Jurkat, Clone E6-1 (cell line): Measurements from ENCODE around the gene CAP1.

Experiments used
- DNase-seq: peaks from one replicate; pipeline ENCODE4 v3.0.0-alpha.2; 2011; ENCODE audit warnings: low read depth, low spot score
- H3K4me3 ChIP-seq: 2 replicates; pipeline ENCODE4 v1.5.1; 2011; ENCODE audit warnings: mild to moderate bottlenecking, low read length, control low read depth, moderate library complexity

CAP1 gene

GRCh38 chr1:40090652-40091355, 50.3 kb downstream of the CAP1 start:
- no peak overlapping the region for H3K4me3 ChIP-seq
- no peak for DNase-seq

- DNase-seq, result no peak
- H3K4me3 ChIP-seq, result no peak overlapping the region
These were observed 51.7 kb downstream of the CAP1 start for GRCh38 chr1:40092241-40092640.

GRCh38 chr1:40092706-40093639, 52.4 kb downstream of the CAP1 start:
- DNase-seq, result no peak
- H3K4me3 ChIP-seq, result no peak overlapping the region

GRCh38 chr1:40094466-40095110, 54.1 kb downstream of the CAP1 start:
- DNase-seq, result no peak
- H3K4me3 ChIP-seq, result no peak overlapping the region

- H3K4me3 ChIP-seq, result no peak overlapping the region
- no peak for DNase-seq
These were observed 55.3 kb downstream of the CAP1 start for GRCh38 chr1:40095806-40096205.

- no peak for DNase-seq
- H3K4me3 ChIP-seq, result peak overlapping the region; percentile 78
These were observed 56.1 kb downstream of the CAP1 start for GRCh38 chr1:40096646-40096976.

- peak; percentile 74 for DNase-seq
- H3K4me3 ChIP-seq, result peak within 1 kb of the TSS; percentile 78
These were observed 56.7 kb downstream of the CAP1 start, which contains the start of gene PPT1 for GRCh38 chr1:40096977-40097782. Gene PPT1 (minus strand): TSS chr1:40097252. CDS start chr1:40097238, 14 bp downstream.

- no peak for DNase-seq
These were observed 61.5 kb downstream of the CAP1 start for GRCh38 chr1:40102038-40102437.

GRCh38 chr1:40102896-40103295, 62.4 kb downstream of the CAP1 start:
- H3K4me3 ChIP-seq, result no peak overlapping the region
- no peak for DNase-seq

More at GRCh38 chr1:40102038-40102437, 61.5 kb downstream of the CAP1 start:
- H3K4me3 ChIP-seq, result no peak overlapping the region

GRCh38 chr1:40105028-40105427, 64.5 kb downstream of the CAP1 start:
- no peak for DNase-seq

GRCh38 chr1:40107290-40107959, 66.9 kb downstream of the CAP1 start:
- H3K4me3 ChIP-seq, result no peak overlapping the region
- DNase-seq, result no peak

More at GRCh38 chr1:40105028-40105427, 64.5 kb downstream of the CAP1 start:
- no peak overlapping the region for H3K4me3 ChIP-seq

GRCh38 chr1:40110389-40110788, 69.9 kb downstream of the CAP1 start:
- H3K4me3 ChIP-seq, result no peak overlapping the region
- no peak for DNase-seq

- no peak for DNase-seq
- H3K4me3 ChIP-seq, result no peak overlapping the region
These were observed 73.9 kb downstream of the CAP1 start for GRCh38 chr1:40114400-40114799.

- no peak overlapping the region for H3K4me3 ChIP-seq
- DNase-seq, result no peak
These were observed 79.6 kb downstream of the CAP1 start for GRCh38 chr1:40120128-40120527.
